H7 (cell line): Measurements from ENCODE around the gene PADI2. TPM values are rescaled to one million over a fixed set of nuclear protein-coding genes. Genes with fewer than 3 reads are reported as not detected.

ENCODE experiments used
- DNase-seq: peaks from one replicate; pipeline ENCODE4 v3.0.0; 2012
- H3K27me3 ChIP-seq: 2 replicates; pipeline ENCODE4 v1.6.0; 2011; ENCODE audit warnings: mild to moderate bottlenecking, low read length; ENCODE audit not compliant: control insufficient read depth, insufficient read depth
- H3K36me3 ChIP-seq: replicated peaks from 2 replicates; pipeline ENCODE4 v1.5.1; 2011; ENCODE audit warnings: low read length; ENCODE audit not compliant: control insufficient read depth, insufficient read depth
- H3K4me3 ChIP-seq: 2 replicates; pipeline ENCODE4 v1.5.1; 2011; ENCODE audit warnings: low read depth, mild to moderate bottlenecking, control low read depth, low read length, moderate library complexity; ENCODE audit not compliant: insufficient read depth
- total RNA-seq: library from RNA; depleted of rRNA; stranded (reverse); fragments of >200 nt; shearing (Covaris generic); gene quantifications from 2 replicates; pipeline ENCODE4 v1.2.3, GENCODE V29; 2014; rRNA removed

PADI2 gene
- total RNA-seq, result 2.0 and 2.1 TPM in 2 replicates

GRCh38 chr1:17119076-17119772 is at the start of gene PADI2:
TSS of gene PADI2 (minus strand) at chr1:17119451. CDS start at chr1:17119371, 80 bp downstream.
- Histone ChIP-seq H3K27me3 (peaks cover 32% of the 10 kb centered on the region), H3K4me3 (peak within 1 kb of the TSS; percentile 73), H3K36me3 (no peaks in the 10 kb centered on the region)
- peak; percentile 98 for DNase-seq

- no peak overlapping the region for H3K4me3 ChIP-seq
- H3K36me3 ChIP-seq, result no peaks in the 10 kb centered on the region
- peaks cover 2% of the 10 kb centered on the region; the same call in 1 of the 2 replicates for H3K27me3 ChIP-seq
- DNase-seq, result no peak
These were observed 49.0 kb upstream of the PADI2 start for GRCh38 chr1:17168091-17168876.

GRCh38 chr1:17167786-17168090 is 48.5 kb upstream of the PADI2 start:
- Histone ChIP-seq H3K36me3 (no peaks in the 10 kb centered on the region), H3K4me3 (no peak overlapping the region), H3K27me3 (peaks cover 2% of the 10 kb centered on the region; the same call in 1 of the 2 replicates)
- no peak for DNase-seq

GRCh38 chr1:17167041-17167785 is 48.0 kb upstream of the PADI2 start:
- H3K36me3 ChIP-seq, result no peaks in the 10 kb centered on the region
- peaks cover 2% of the 10 kb centered on the region; the same call in 1 of the 2 replicates for H3K27me3 ChIP-seq
- no peak overlapping the region for H3K4me3 ChIP-seq
- DNase-seq, result peak; percentile 63

GRCh38 chr1:17165823-17166222 is 46.6 kb upstream of the PADI2 start:
- H3K4me3 ChIP-seq, result no peak overlapping the region
- peaks cover 2% of the 10 kb centered on the region; the same call in 1 of the 2 replicates for H3K27me3 ChIP-seq
- no peaks in the 10 kb centered on the region for H3K36me3 ChIP-seq
- DNase-seq, result no peak

- peaks cover 2% of the 10 kb centered on the region; the same call in 1 of the 2 replicates for H3K27me3 ChIP-seq
These were observed 44.8 kb upstream of the PADI2 start for GRCh38 chr1:17163789-17164666.

GRCh38 chr1:17163371-17163770 is 44.1 kb upstream of the PADI2 start:
- H3K4me3 ChIP-seq, result no peak overlapping the region
- H3K36me3 ChIP-seq, result no peaks in the 10 kb centered on the region
- H3K27me3 ChIP-seq, result peaks cover 2% of the 10 kb centered on the region; the same call in 1 of the 2 replicates
- DNase-seq, result no peak

More at GRCh38 chr1:17163789-17164666, 44.8 kb upstream of the PADI2 start:
- H3K36me3 ChIP-seq, result no peaks in the 10 kb centered on the region
- no peak overlapping the region for H3K4me3 ChIP-seq
- no peak for DNase-seq

GRCh38 chr1:17162941-17163340 is 43.7 kb upstream of the PADI2 start:
- Histone ChIP-seq H3K4me3 (no peak overlapping the region), H3K27me3 (peaks cover 2% of the 10 kb centered on the region; the same call in 1 of the 2 replicates), H3K36me3 (no peaks in the 10 kb centered on the region)
- no peak for DNase-seq

GRCh38 chr1:17161926-17162800 is 42.9 kb upstream of the PADI2 start:
- H3K36me3 ChIP-seq, result no peaks in the 10 kb centered on the region
- H3K27me3 ChIP-seq, result peaks cover 2% of the 10 kb centered on the region; the same call in 1 of the 2 replicates
- no peak overlapping the region for H3K4me3 ChIP-seq
- DNase-seq, result no peak

GRCh38 chr1:17161137-17161740 is 42.0 kb upstream of the PADI2 start:
- Histone ChIP-seq H3K4me3 (no peak overlapping the region), H3K36me3 (no peaks in the 10 kb centered on the region), H3K27me3 (no peaks in the 10 kb centered on the region; the same call in 1 of the 2 replicates)
- no peak for DNase-seq

- DNase-seq, result no peak
- H3K27me3 ChIP-seq, result no peaks in the 10 kb centered on the region
- H3K36me3 ChIP-seq, result no peaks in the 10 kb centered on the region
- no peak overlapping the region for H3K4me3 ChIP-seq
These were observed 39.7 kb upstream of the PADI2 start for GRCh38 chr1:17158961-17159360.

- no peak for DNase-seq
These were observed 36.9 kb upstream of the PADI2 start for GRCh38 chr1:17156108-17156507.

More at GRCh38 chr1:17156108-17156507, 36.9 kb upstream of the PADI2 start:
- Histone ChIP-seq H3K27me3 (no peaks in the 10 kb centered on the region), H3K36me3 (no peaks in the 10 kb centered on the region), H3K4me3 (no peak overlapping the region)
